Mesenchymal stem cell (in vitro differentiated cells and primary cell): ENCODE measurements around the gene SPSB2.

Experiments
- DNase-seq: peaks from one replicate; pipeline ENCODE4 v3.0.0-alpha.2; 2013
- H2AFZ ChIP-seq: one replicate; pipeline ENCODE4 v1.6.1; 2013; ENCODE audit warnings: low read depth, mild to moderate bottlenecking, control low read depth, inconsistent platforms, low read length, moderate library complexity
- H2AK5ac ChIP-seq: 2 replicates; pipeline ENCODE4 v1.6.1; 2013; ENCODE audit warnings: low read length, moderate library complexity, mild to moderate bottlenecking, inconsistent platforms; ENCODE audit not compliant: severe bottlenecking
- H2BK120ac ChIP-seq: one replicate; pipeline ENCODE4 v1.6.1; 2013; ENCODE audit warnings: low read depth, mild to moderate bottlenecking, inconsistent platforms, low read length, moderate library complexity
- H2BK12ac ChIP-seq, 2 experiments: one replicate each; pipeline ENCODE4 v1.6.1; 2013; ENCODE audit warnings: inconsistent platforms in 2 of 2, low read length in 2 of 2, mild to moderate bottlenecking in 2 of 2, moderate library complexity in 2 of 2, control low read depth in 1 of 2
- H2BK15ac ChIP-seq: one replicate; pipeline ENCODE4 v1.6.1; 2013; ENCODE audit warnings: mild to moderate bottlenecking, low read depth, inconsistent platforms; ENCODE audit not compliant: poor library complexity, severe bottlenecking
- H2BK5ac ChIP-seq: 2 replicates; pipeline ENCODE4 v1.6.1; 2013; ENCODE audit warnings: low read depth, mild to moderate bottlenecking, low read length, control low read depth, inconsistent platforms; ENCODE audit not compliant: poor library complexity, severe bottlenecking
- H3K14ac ChIP-seq, 2 experiments: one replicate each; pipeline ENCODE4 v1.6.1; 2013; ENCODE audit warnings: inconsistent platforms in 2 of 2, low read length in 2 of 2, control low read depth in 1 of 2, mild to moderate bottlenecking in 1 of 2, moderate library complexity in 1 of 2
- H3K18ac ChIP-seq, 2 experiments: one replicate each; pipeline ENCODE4 v1.6.1; 2013; ENCODE audit warnings: inconsistent platforms in 2 of 2, low read length in 2 of 2, control low read depth in 1 of 2, low read depth in 1 of 2, mild to moderate bottlenecking in 1 of 2
- H3K23ac ChIP-seq, 2 experiments: one replicate each; pipeline ENCODE4 v1.6.1; 2013; ENCODE audit warnings: inconsistent platforms in 2 of 2, low read length in 2 of 2, mild to moderate bottlenecking in 2 of 2, moderate library complexity in 2 of 2, control low read depth in 1 of 2
- H3K27ac ChIP-seq: 2 replicates; pipeline ENCODE4 v1.5.1; 2013; ENCODE audit warnings: mild to moderate bottlenecking, moderate library complexity, low read length, control low read depth, inconsistent platforms; ENCODE audit not compliant: poor library complexity, severe bottlenecking
- H3K27me3 ChIP-seq, 2 experiments: 2 replicates each; pipeline versions ENCODE4 v1.6.1 to v1.7.0; 2013; ENCODE audit warnings: low read length in 2 of 2, mild to moderate bottlenecking in 2 of 2, moderate library complexity in 2 of 2, control low read depth in 1 of 2, inconsistent platforms in 1 of 2; ENCODE audit not compliant: control insufficient read depth in 1 of 2, insufficient read depth in 1 of 2
- H3K36me3 ChIP-seq, 2 experiments: 2 replicates each; pipeline versions ENCODE4 v1.6.1 to v1.7.0; 2013; ENCODE audit warnings: low read length in 2 of 2, control low read depth in 1 of 2, inconsistent platforms in 1 of 2, low read depth in 1 of 2, mild to moderate bottlenecking in 1 of 2; ENCODE audit not compliant: insufficient read depth in 2 of 2, control insufficient read depth in 1 of 2
- H3K4ac ChIP-seq, 2 experiments: one replicate each; pipeline ENCODE4 v1.6.1; 2013; ENCODE audit warnings: inconsistent platforms in 2 of 2, low read length in 2 of 2, mild to moderate bottlenecking in 2 of 2, moderate library complexity in 2 of 2, control low read depth in 1 of 2, low read depth in 1 of 2
- H3K4me1 ChIP-seq: 2 replicates; pipeline ENCODE4 v1.6.1; 2013; ENCODE audit warnings: low read depth, low read length, control low read depth; ENCODE audit not compliant: control insufficient read depth, insufficient read depth
- H3K4me2 ChIP-seq: 2 replicates; pipeline ENCODE4 v1.6.1; 2013; ENCODE audit warnings: low read length, mild to moderate bottlenecking, inconsistent platforms; ENCODE audit not compliant: poor library complexity, severe bottlenecking
- H3K4me3 ChIP-seq, 2 experiments: 2 replicates each; pipeline versions ENCODE4 v1.5.1 to v1.7.0; 2013; ENCODE audit warnings: low read length in 2 of 2, mild to moderate bottlenecking in 2 of 2, control low read depth in 1 of 2, low read depth in 1 of 2; ENCODE audit not compliant: insufficient read depth in 1 of 2
- H3K79me1 ChIP-seq: replicated peaks from 2 replicates; pipeline ENCODE4 v1.6.1; 2013; ENCODE audit warnings: mild to moderate bottlenecking, control low read depth, low read length, inconsistent platforms; ENCODE audit not compliant: poor library complexity, severe bottlenecking
- H3K9ac ChIP-seq: 2 replicates; pipeline ENCODE4 v1.7.0; 2013; ENCODE audit warnings: mild to moderate bottlenecking, low read length, moderate library complexity
- H3K9me3 ChIP-seq: 2 replicates; pipeline ENCODE4 v1.7.0; 2013; ENCODE audit warnings: mild to moderate bottlenecking, low read length; ENCODE audit not compliant: control insufficient read depth
- H4K8ac ChIP-seq: one replicate; pipeline ENCODE4 v1.6.1; 2013; ENCODE audit warnings: inconsistent platforms, mild to moderate bottlenecking, low read length, moderate library complexity
- H4K91ac ChIP-seq: one replicate; pipeline ENCODE4 v1.6.1; 2013; ENCODE audit warnings: mild to moderate bottlenecking, low read length, inconsistent platforms
- WGBS: methylation state at CpG from one replicate; pipeline ENCODE4 v1.1.7; 2013; ENCODE audit warnings: mixed read lengths; 5-methylcytosine and 5-hydroxymethylcytosine counted together

SPSB2 gene

GRCh38 chr12:6858799-6859198, 14.3 kb downstream of the SPSB2 start:
- H3K9ac ChIP-seq, result no peak overlapping the region

GRCh38 chr12:6855322-6855721, 17.8 kb downstream of the SPSB2 start:
- Histone ChIP-seq H3K14ac (no peak overlapping the region), H2BK5ac (no peak overlapping the region), H3K4me3 (no peak overlapping the region), H4K91ac (no peak overlapping the region), H3K79me1 (peaks cover 37% of the 10 kb centered on the region), H3K23ac (no peak overlapping the region), H3K18ac (no peak overlapping the region), H2BK12ac (no peak overlapping the region), H3K27ac (no peak overlapping the region), H2AK5ac (no peak overlapping the region), H3K4me2 (no peak overlapping the region), H4K8ac (no peak overlapping the region), H3K4me1 (peaks cover 13% of the 10 kb centered on the region), H2BK120ac (no peak overlapping the region), H3K9me3 (no peaks in the 10 kb centered on the region), H3K36me3 (peaks cover 55 to 57% of the 10 kb centered on the region in 2 experiments), H3K9ac (peak overlapping the region; percentile 94), H2AFZ (no peak overlapping the region), H2BK15ac (no peak overlapping the region), H3K27me3 (no peaks in the 10 kb centered on the region), H3K4ac (no peak overlapping the region)
- WGBS, result 95% methylated on average over 14 of the region's 14 CpGs
- no peak for DNase-seq

More at GRCh38 chr12:6858799-6859198, 14.3 kb downstream of the SPSB2 start:
- WGBS, result 96% methylated on average over 2 of the region's 2 CpGs
- H3K79me1 ChIP-seq, result peaks cover 41% of the 10 kb centered on the region
- H3K4me1 ChIP-seq, result peaks cover 4% of the 10 kb centered on the region
- no peak overlapping the region for H2AK5ac ChIP-seq
- H3K4ac ChIP-seq, result no peak overlapping the region
- no peak for DNase-seq
- H2AFZ ChIP-seq, result no peak overlapping the region
- H2BK5ac ChIP-seq, result no peak overlapping the region
- H3K9me3 ChIP-seq, result no peaks in the 10 kb centered on the region
- H3K4me3 ChIP-seq, result no peak overlapping the region
- H3K4me2 ChIP-seq, result no peak overlapping the region
- H3K27me3 ChIP-seq, result no peaks in the 10 kb centered on the region
- no peak overlapping the region for H3K14ac ChIP-seq
- H2BK120ac ChIP-seq, result no peak overlapping the region
- H4K8ac ChIP-seq, result no peak overlapping the region
- no peak overlapping the region for H3K18ac ChIP-seq
- no peak overlapping the region for H3K27ac ChIP-seq
- no peak overlapping the region for H4K91ac ChIP-seq
- no peak overlapping the region for H3K23ac ChIP-seq
- H3K36me3 ChIP-seq, result peaks cover 88 to 89% of the 10 kb centered on the region in 2 experiments
- H2BK12ac ChIP-seq, result no peak overlapping the region
- H2BK15ac ChIP-seq, result no peak overlapping the region

GRCh38 chr12:6854036-6854435, 19.1 kb downstream of the SPSB2 start:
- Histone ChIP-seq H3K9me3 (no peaks in the 10 kb centered on the region), H2AFZ (no peak overlapping the region), H2BK5ac (no peak overlapping the region), H3K79me1 (peaks cover 33% of the 10 kb centered on the region), H3K27ac (peak overlapping the region; percentile 51), H2BK15ac (no peak overlapping the region), H3K4ac (no peak overlapping the region), H3K4me1 (peaks cover 16% of the 10 kb centered on the region), H3K4me3 (peak overlapping the region in 1 of 2 experiments; percentile 98), H3K4me2 (no peak overlapping the region), H3K9ac (peak overlapping the region; percentile 94), H3K14ac (no peak overlapping the region), H4K91ac (no peak overlapping the region), H2BK12ac (no peak overlapping the region), H4K8ac (no peak overlapping the region), H2BK120ac (no peak overlapping the region), H3K18ac (no peak overlapping the region), H2AK5ac (peak overlapping the region; percentile 70), H3K23ac (no peak overlapping the region), H3K27me3 (no peaks in the 10 kb centered on the region), H3K36me3 (peaks cover 51 to 56% of the 10 kb centered on the region in 2 experiments)
- no peak for DNase-seq
- WGBS, result 84% methylated on average over 6 of the region's 6 CpGs

GRCh38 chr12:6853626-6854025, 19.5 kb downstream of the SPSB2 start:
- H2AK5ac ChIP-seq, result peak overlapping the region; percentile 27
- peaks cover 51 to 56% of the 10 kb centered on the region in 2 experiments for H3K36me3 ChIP-seq
- no CpG with 5 or more reads among the region's 1 CpG for WGBS
- no peaks in the 10 kb centered on the region for H3K27me3 ChIP-seq
- H3K4me2 ChIP-seq, result no peak overlapping the region
- DNase-seq, result no peak
- peak overlapping the region in 1 of 2 experiments; percentile 30 for H3K4ac ChIP-seq
- H3K9me3 ChIP-seq, result no peaks in the 10 kb centered on the region
- H3K27ac ChIP-seq, result peak overlapping the region; percentile 51
- no peak overlapping the region for H4K91ac ChIP-seq
- peak overlapping the region in 1 of 2 experiments; percentile 98 for H3K4me3 ChIP-seq
- H3K18ac ChIP-seq, result no peak overlapping the region
- no peak overlapping the region for H2BK120ac ChIP-seq
- H2BK15ac ChIP-seq, result no peak overlapping the region
- peaks cover 16% of the 10 kb centered on the region for H3K4me1 ChIP-seq
- H2BK12ac ChIP-seq, result no peak overlapping the region
- H2AFZ ChIP-seq, result no peak overlapping the region
- H3K9ac ChIP-seq, result peak overlapping the region; percentile 94
- H4K8ac ChIP-seq, result no peak overlapping the region
- no peak overlapping the region for H3K14ac ChIP-seq
- no peak overlapping the region for H2BK5ac ChIP-seq
- no peak overlapping the region for H3K23ac ChIP-seq
- H3K79me1 ChIP-seq, result peaks cover 30% of the 10 kb centered on the region
